ENCODE measurements around the gene EIF2S3.
A peak's percentile ranks its signal among the peaks of the same experiment; 100 is the strongest.
"Not testable (repeated sequence)": the region's sequence is repeated elsewhere in the genome, so short reads cannot be mapped to it uniquely, and the experiment has no call there.

The EIF2S3 gene

GRCh38 chrX:24054182-24055042, at the start of gene EIF2S3:
TSS of gene EIF2S3 (plus strand) at chrX:24054956. CDS start at chrX:24054969, 13 bp downstream.
- peak; percentile 96 for FAIRE-seq

GRCh38 chrX:24005028-24005427, 49.7 kb upstream of the EIF2S3 start:
- no peak for FAIRE-seq

- no peak for FAIRE-seq
Observed at GRCh38 chrX:24005867-24006266, 48.9 kb upstream of the EIF2S3 start.

GRCh38 chrX:24012266-24012665, 42.5 kb upstream of the EIF2S3 start:
- no peak for FAIRE-seq

- FAIRE-seq, result no peak
Observed at GRCh38 chrX:24014388-24015018, 40.3 kb upstream of the EIF2S3 start.

GRCh38 chrX:24017674-24018073, 37.1 kb upstream of the EIF2S3 start:
- no peak for FAIRE-seq

- FAIRE-seq, result no peak
Observed at GRCh38 chrX:24018809-24019208, 35.9 kb upstream of the EIF2S3 start.

- FAIRE-seq, result no peak
Observed at GRCh38 chrX:24019448-24019847, 35.3 kb upstream of the EIF2S3 start.

- no peak for FAIRE-seq
Observed at GRCh38 chrX:24020306-24020876, 34.4 kb upstream of the EIF2S3 start.

- peak; percentile 16 for FAIRE-seq
Observed at GRCh38 chrX:24023544-24023943, 31.2 kb upstream of the EIF2S3 start.

- FAIRE-seq, result no peak
Observed at GRCh38 chrX:24023972-24024669, 30.6 kb upstream of the EIF2S3 start.

- no peak for FAIRE-seq
Observed at GRCh38 chrX:24024819-24025740, 29.7 kb upstream of the EIF2S3 start.

GRCh38 chrX:24025741-24026403, 28.9 kb upstream of the EIF2S3 start:
- FAIRE-seq, result no peak

GRCh38 chrX:24026432-24026831, 28.3 kb upstream of the EIF2S3 start:
- FAIRE-seq, result no peak

GRCh38 chrX:24027086-24027485, 27.7 kb upstream of the EIF2S3 start, which contains the start of gene KLHL15:
TSS of gene KLHL15 (minus strand) at chrX:24027186. CDS start at chrX:24006693, 20,493 bp downstream.
- no peak for FAIRE-seq

- no peak for FAIRE-seq
Observed at GRCh38 chrX:24027985-24028384, 26.8 kb upstream of the EIF2S3 start.

- no peak for FAIRE-seq
Observed at GRCh38 chrX:24030597-24030996, 24.2 kb upstream of the EIF2S3 start.

- no peak for FAIRE-seq
Observed at GRCh38 chrX:24034485-24034884, 20.3 kb upstream of the EIF2S3 start.

GRCh38 chrX:24037729-24038128, 17.0 kb upstream of the EIF2S3 start:
- no peak for FAIRE-seq

GRCh38 chrX:24046060-24046459, 8.7 kb upstream of the EIF2S3 start:
- FAIRE-seq, result peak; percentile 73

- not testable (repeated sequence) for FAIRE-seq
Observed at GRCh38 chrX:24049643-24050042, 5.1 kb upstream of the EIF2S3 start.
